ENCODE data around the gene SLC46A1. TPM values are rescaled to one million over a fixed set of nuclear protein-coding genes. Genes with fewer than 3 reads are reported as not detected.
A peak's percentile ranks its signal among the peaks of the same experiment; 100 is the strongest.

SLC46A1 gene
- total and polyA plus RNA-seq, 9 donors = 5.8 to 9.0 (median 8.0) TPM

GRCh38 chr17:28363776-28364650 lies 42.0 kb downstream of the SLC46A1 start:
- H3K27ac ChIP-seq (ENCODE audit: low read length) = no peak overlapping the region
- 83% methylated on average over 7 of the region's 8 CpGs for whole genome bisulfite sequencing (ENCODE audit: insufficient coverage)
- no peaks in the 10 kb centered on the region for H3K4me1 ChIP-seq (ENCODE audit: control insufficient read depth, insufficient read depth, low read length)
- peaks cover 51% of the 10 kb centered on the region for H3K36me3 ChIP-seq (ENCODE audit: control insufficient read depth, insufficient read depth, low read length)
- no peak for DNase-seq
- H3K27me3 ChIP-seq (ENCODE audit: control insufficient read depth, insufficient read depth, low read length) = no peaks in the 10 kb centered on the region
- no peaks in the 10 kb centered on the region for H3K9me3 ChIP-seq (replicated peaks; ENCODE audit: control insufficient read depth, low read depth, low read length)
- H3K4me3 ChIP-seq (ENCODE audit: low read length) = no peak overlapping the region

DNA sequence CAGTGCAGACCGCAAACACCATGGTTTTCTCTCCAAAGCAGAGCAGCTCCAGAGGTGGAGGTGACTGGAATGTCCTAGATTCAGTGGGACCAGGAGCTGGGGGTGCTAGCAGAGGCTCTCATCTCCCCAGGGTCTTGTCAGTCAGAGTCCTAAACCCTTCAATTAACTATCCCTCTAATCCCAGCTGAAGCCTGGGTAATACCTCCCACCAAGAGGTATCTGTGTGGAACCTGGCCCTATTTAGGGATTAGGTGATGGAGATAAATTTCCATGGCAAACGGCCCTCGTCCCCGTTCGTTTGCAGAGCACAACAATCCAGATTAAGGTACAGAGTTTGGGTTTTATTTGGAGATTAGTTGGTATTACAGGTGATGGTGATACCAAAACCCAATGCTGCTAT lies 42.8 kb downstream of the SLC46A1 start:
- DNase-seq = no peak
- Histone ChIP-seq H3K9me3 (replicated peaks; ENCODE audit: control insufficient read depth, low read depth, low read length) (no peaks in the 10 kb centered on the region), H3K27me3 (ENCODE audit: control insufficient read depth, insufficient read depth, low read length) (no peaks in the 10 kb centered on the region), H3K27ac (ENCODE audit: low read length) (no peak overlapping the region), H3K36me3 (ENCODE audit: control insufficient read depth, insufficient read depth, low read length) (peaks cover 54% of the 10 kb centered on the region), H3K4me1 (ENCODE audit: control insufficient read depth, insufficient read depth, low read length) (peaks cover 2% of the 10 kb centered on the region), H3K4me3 (ENCODE audit: low read length) (no peak overlapping the region)
- 67% methylated on average over 1 of the region's 5 CpGs for WGBS (ENCODE audit: insufficient coverage)

DNA sequence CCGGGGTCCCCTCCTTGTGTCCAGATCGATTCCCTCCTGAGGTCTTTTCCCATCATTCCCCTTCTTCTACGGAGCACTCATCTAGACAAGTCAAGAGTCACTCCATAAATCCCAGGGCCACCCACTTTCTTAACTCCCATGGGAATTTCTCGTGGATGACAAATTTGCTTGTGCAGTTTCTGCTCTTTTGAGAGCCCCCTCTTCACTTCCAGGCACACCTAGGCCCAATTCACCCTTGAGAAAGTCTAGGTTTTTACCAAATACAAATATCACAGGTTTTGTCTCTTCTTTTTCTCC lies 48.2 kb downstream of the SLC46A1 start:
- Histone ChIP-seq H3K4me1 (ENCODE audit: control insufficient read depth, insufficient read depth, low read length) (peaks cover 18% of the 10 kb centered on the region), H3K36me3 (ENCODE audit: control insufficient read depth, insufficient read depth, low read length) (peaks cover 56% of the 10 kb centered on the region), H3K27me3 (ENCODE audit: control insufficient read depth, insufficient read depth, low read length) (no peaks in the 10 kb centered on the region), H3K9me3 (replicated peaks; ENCODE audit: control insufficient read depth, low read depth, low read length) (no peaks in the 10 kb centered on the region), H3K4me3 (ENCODE audit: low read length) (peak overlapping the region; percentile 82), H3K27ac (ENCODE audit: low read length) (no peak overlapping the region)
- 3% methylated on average over 4 of the region's 4 CpGs for WGBS (ENCODE audit: insufficient coverage)
- no peak for DNase-seq

- Histone ChIP-seq H3K9me3 (replicated peaks; ENCODE audit: control insufficient read depth, low read depth, low read length) (no peaks in the 10 kb centered on the region), H3K27me3 (ENCODE audit: control insufficient read depth, insufficient read depth, low read length) (no peaks in the 10 kb centered on the region), H3K36me3 (ENCODE audit: control insufficient read depth, insufficient read depth, low read length) (peaks cover 54% of the 10 kb centered on the region), H3K4me1 (ENCODE audit: control insufficient read depth, insufficient read depth, low read length) (peaks cover 18% of the 10 kb centered on the region), H3K4me3 (ENCODE audit: low read length) (peak within 1 kb of the TSS; percentile 82), H3K27ac (ENCODE audit: low read length) (peak within 1 kb of the TSS; percentile 32)
- DNase-seq = peak; percentile 98
- WGBS (ENCODE audit: insufficient coverage) = under 1% methylated on average over 80 of the region's 80 CpGs
Observed at GRCh38 chr17:28357061-28357900, 48.7 kb downstream of the SLC46A1 start, which contains the start of gene POLDIP2. Gene POLDIP2, minus strand, starts transcription at chr17:28357527. Its CDS starts 79 bp downstream, at chr17:28357448.

DNA sequence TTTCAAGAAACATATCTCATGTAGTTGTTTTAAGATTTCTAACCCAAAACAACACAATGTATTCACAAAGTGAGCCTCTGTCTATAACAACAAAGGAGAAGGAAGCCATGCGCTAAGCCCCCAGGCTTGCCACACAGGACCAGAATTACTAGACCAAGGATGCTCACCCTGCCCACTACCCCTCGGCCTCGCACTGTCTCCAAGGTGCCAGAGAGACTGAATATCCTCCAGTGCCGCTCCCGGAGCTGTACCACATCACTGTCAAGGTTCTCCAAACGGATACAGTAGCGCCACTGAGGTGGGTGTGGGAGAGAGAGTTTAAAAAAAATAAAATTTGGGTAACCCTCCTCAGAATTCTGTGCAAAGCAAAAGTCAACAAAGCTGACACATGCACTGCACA lies 55.7 kb downstream of the SLC46A1 start:
- Histone ChIP-seq H3K4me1 (ENCODE audit: control insufficient read depth, insufficient read depth, low read length) (no peaks in the 10 kb centered on the region), H3K27me3 (ENCODE audit: control insufficient read depth, insufficient read depth, low read length) (no peaks in the 10 kb centered on the region), H3K4me3 (ENCODE audit: low read length) (no peak overlapping the region), H3K36me3 (ENCODE audit: control insufficient read depth, insufficient read depth, low read length) (peaks cover 88% of the 10 kb centered on the region), H3K27ac (ENCODE audit: low read length) (no peak overlapping the region), H3K9me3 (replicated peaks; ENCODE audit: control insufficient read depth, low read depth, low read length) (no peaks in the 10 kb centered on the region)
- no peak for DNase-seq
- WGBS (ENCODE audit: insufficient coverage) = no CpG with 5 or more reads among the region's 7 CpGs

GRCh38 chr17:28348979-28349378 lies 57.0 kb downstream of the SLC46A1 start:
- H3K9me3 ChIP-seq (replicated peaks; ENCODE audit: control insufficient read depth, low read depth, low read length) = no peaks in the 10 kb centered on the region
- H3K36me3 ChIP-seq (ENCODE audit: control insufficient read depth, insufficient read depth, low read length) = peaks cover 93% of the 10 kb centered on the region
- no peaks in the 10 kb centered on the region for H3K4me1 ChIP-seq (ENCODE audit: control insufficient read depth, insufficient read depth, low read length)
- H3K27me3 ChIP-seq (ENCODE audit: control insufficient read depth, insufficient read depth, low read length) = no peaks in the 10 kb centered on the region
- WGBS (ENCODE audit: insufficient coverage) = no CpG with 5 or more reads among the region's 3 CpGs
- DNase-seq = no peak
- no peak overlapping the region for H3K27ac ChIP-seq (ENCODE audit: low read length)
- H3K4me3 ChIP-seq (ENCODE audit: low read length) = no peak overlapping the region

DNA sequence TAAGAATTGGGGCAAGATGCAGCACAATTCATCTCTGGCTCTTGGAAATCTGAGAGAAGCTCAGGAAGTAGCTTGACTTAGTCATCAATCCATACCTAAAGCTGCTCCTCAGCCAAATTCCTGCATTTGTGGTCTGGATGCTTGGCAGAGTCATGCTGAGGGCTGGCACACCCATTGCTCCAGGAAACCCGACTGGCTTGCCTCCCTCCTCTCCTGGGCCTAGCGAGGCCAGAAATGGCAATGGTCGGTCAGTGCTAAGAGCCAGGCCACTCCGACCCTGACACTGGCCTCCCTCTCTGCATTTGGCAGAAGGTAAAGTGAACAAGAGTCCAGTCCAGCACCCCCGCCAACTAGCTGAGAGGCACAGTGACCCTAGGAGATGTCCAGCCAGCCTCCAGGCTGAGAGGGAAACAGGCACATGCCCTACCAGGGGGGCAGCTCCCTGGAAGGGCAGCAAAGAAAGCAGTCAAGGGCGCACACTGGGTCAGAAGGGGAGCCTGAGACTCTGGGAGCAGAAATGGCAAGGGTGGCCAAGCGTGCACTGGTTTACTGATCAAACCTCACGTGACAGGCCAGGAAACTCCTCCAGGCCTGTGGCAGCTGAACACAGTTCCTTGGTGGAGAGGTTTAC lies 58.6 kb downstream of the SLC46A1 start:
- Histone ChIP-seq H3K9me3 (replicated peaks; ENCODE audit: control insufficient read depth, low read depth, low read length) (no peaks in the 10 kb centered on the region), H3K27me3 (ENCODE audit: control insufficient read depth, insufficient read depth, low read length) (no peaks in the 10 kb centered on the region), H3K4me1 (ENCODE audit: control insufficient read depth, insufficient read depth, low read length) (no peaks in the 10 kb centered on the region), H3K27ac (ENCODE audit: low read length) (no peak overlapping the region), H3K4me3 (ENCODE audit: low read length) (no peak overlapping the region), H3K36me3 (ENCODE audit: control insufficient read depth, insufficient read depth, low read length) (peaks cover 95% of the 10 kb centered on the region)
- no peak for DNase-seq
- WGBS (ENCODE audit: insufficient coverage) = 83% methylated on average over 8 of the region's 8 CpGs

DNA sequence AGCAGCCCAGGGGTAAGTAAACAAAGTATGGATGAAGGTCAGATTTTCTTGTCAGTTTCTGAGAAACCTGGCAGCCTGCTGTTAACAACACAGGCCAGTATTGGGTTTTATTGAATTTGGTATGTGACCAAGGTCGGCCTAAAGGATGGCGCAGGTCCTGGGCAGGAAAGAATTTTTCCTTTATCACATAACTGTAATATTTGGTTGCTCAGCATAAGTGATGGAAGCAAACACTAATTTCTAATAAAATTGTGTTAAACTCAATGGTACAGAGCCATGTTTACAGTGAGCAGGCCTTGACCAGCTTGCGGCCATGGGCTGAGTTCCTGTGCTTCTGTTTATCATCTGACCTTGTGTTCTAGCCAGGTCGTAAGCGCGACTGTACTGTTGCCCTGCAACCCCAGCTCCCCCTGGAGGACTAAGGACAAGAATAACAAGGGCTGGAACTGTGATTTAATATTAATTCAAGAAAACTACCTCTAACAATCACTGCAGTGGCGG lies 59.2 kb downstream of the SLC46A1 start:
- peaks cover 95% of the 10 kb centered on the region for H3K36me3 ChIP-seq (ENCODE audit: control insufficient read depth, insufficient read depth, low read length)
- H3K27ac ChIP-seq (ENCODE audit: low read length) = no peak overlapping the region
- no peaks in the 10 kb centered on the region for H3K27me3 ChIP-seq (ENCODE audit: control insufficient read depth, insufficient read depth, low read length)
- no CpG with 5 or more reads among the region's 7 CpGs for WGBS (ENCODE audit: insufficient coverage)
- no peaks in the 10 kb centered on the region for H3K4me1 ChIP-seq (ENCODE audit: control insufficient read depth, insufficient read depth, low read length)
- no peak overlapping the region for H3K4me3 ChIP-seq (ENCODE audit: low read length)
- H3K9me3 ChIP-seq (replicated peaks; ENCODE audit: control insufficient read depth, low read depth, low read length) = no peaks in the 10 kb centered on the region
- no peak for DNase-seq

DNA sequence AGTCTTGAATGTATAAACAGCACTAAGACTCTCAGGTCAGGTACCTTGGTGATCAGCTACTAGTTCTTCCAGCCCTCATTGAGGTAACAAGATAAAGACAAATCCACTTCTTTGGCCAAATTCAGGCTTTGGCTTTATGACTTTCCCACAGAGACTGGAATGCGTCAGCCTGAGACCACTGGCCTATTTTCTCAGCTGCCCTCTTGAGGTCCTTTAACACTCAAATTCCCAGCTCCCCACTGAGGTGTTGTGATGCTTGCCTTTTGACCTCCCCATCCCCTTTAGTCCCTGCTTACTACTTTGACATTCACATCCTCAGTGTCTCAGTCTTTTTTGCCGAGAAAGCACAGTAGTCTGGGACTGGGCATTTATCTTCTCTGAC lies 59.8 kb downstream of the SLC46A1 start:
- H3K27me3 ChIP-seq (ENCODE audit: control insufficient read depth, insufficient read depth, low read length) = no peaks in the 10 kb centered on the region
- H3K4me3 ChIP-seq (ENCODE audit: low read length) = no peak overlapping the region
- H3K4me1 ChIP-seq (ENCODE audit: control insufficient read depth, insufficient read depth, low read length) = no peaks in the 10 kb centered on the region
- DNase-seq = no peak
- H3K27ac ChIP-seq (ENCODE audit: low read length) = no peak overlapping the region
- no peaks in the 10 kb centered on the region for H3K9me3 ChIP-seq (replicated peaks; ENCODE audit: control insufficient read depth, low read depth, low read length)
- 75% methylated on average over 1 of the region's 2 CpGs for WGBS (ENCODE audit: insufficient coverage)
- peaks cover 95% of the 10 kb centered on the region for H3K36me3 ChIP-seq (ENCODE audit: control insufficient read depth, insufficient read depth, low read length)

Measured in muscle of leg (tissue), 11 donors.